Ramos (cell line): ENCODE data around the gene DNM3.

Source experiments
- in situ Hi-C: fragments of 300-500 bp; cut with MboI; formaldehyde crosslinking; loops from one replicate; pipeline ENCODE4 v1.14.3; 2022; ENCODE audit warnings: low sequenced_read_pairs; ENCODE audit not compliant: unreplicated experiment

DNM3 gene

DNA sequence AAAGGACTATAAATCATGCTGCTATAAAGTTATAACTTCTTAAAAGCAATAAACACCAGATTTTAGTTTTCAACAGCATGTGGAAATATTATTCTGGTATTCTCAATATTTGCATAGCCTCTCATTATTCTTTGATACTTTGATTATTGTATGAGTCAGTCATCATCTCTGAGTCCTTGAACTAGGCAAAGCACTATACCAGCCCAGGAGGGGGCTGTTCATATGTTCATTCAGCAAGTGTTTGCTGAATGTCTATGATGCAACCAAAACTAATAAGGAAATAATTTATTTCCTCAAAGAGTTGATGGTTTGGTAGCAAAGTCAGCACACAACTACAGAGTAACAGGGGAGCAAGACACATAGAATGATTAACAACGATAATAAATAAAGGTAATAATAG is 403.6 kb downstream of the DNM3 start:
- in situ Hi-C loops, result no loop called here

DNA sequence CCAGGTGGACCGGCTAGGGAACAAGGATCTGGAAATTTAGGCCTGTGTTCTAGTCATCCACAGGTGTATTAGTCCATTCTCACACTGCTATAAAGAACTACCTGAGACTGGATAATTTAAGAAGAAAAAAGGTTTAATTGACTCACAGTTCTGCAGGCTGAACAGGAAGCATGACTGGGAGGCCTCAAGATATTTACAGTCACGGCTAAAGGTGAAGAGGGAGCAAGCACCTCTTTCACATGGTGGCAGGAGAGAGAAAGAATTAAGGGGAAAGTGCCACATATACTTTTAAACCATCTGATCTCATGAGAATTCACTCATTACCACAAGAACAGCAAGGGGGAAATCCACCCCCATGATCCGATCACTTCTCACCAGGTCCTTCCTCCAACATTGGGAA is 404.5 kb downstream of the DNM3 start:
- in situ Hi-C loops, result no loop called here

DNA sequence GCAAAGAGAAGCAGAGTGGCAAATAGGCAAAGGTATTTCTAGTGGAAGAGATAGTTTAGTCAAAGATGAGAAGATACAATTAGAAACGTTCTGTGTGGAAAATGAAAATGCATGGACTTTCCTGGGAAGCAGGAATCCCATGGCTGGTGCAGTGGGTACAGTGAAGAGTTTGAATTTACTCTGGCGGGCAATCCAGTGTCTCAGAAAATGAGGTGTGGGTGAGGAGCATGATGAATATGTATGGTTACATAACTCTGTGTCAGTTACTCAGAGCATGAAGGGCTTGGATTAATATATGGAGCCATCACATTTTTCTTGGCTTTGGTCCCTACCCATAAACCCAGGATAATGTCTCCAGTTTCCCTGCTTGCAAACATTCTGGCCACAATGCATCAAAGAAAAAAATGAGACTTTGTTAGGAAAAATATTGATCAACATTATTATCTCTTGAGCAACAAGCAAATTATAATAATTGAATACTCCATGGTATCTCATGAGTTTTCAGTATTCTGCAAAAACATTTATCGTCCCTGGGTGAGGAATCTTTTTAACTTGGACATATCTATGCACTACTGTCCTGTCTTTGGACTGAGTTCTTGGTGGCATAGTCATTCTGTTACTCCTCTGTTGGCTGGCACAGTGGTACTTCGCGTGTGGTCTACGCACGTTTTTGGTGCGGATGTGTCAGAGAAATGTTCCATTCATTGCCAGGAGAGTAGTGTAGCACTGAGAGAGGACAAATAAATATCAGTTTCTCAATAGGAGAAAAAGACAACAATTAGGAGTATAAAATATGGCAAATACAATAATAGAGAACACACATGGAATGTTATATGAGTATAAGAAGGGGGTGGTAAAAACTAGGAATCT is 405.5 kb downstream of the DNM3 start:
- in situ Hi-C loops, result no loop called here

DNA sequence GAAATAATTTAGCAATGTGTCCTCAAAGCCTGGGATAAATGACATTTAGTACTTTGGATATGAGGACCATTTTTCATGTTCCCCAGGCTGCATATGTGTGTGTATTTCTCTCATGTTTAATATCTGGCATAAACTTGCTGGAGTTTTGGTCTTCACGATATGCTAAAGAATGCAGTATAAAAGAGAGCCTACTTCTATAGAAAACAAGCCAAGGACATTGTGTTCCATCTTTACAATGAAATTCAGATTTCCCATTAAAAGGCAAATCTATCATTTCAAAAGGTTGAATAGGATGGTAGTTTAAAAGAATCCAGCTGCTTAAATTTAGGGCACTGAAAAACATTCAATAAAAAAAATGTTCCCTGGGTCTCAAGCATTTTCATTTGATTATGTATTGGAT is 410.2 kb downstream of the DNM3 start:
- in situ Hi-C loops, result no loop called here

DNA sequence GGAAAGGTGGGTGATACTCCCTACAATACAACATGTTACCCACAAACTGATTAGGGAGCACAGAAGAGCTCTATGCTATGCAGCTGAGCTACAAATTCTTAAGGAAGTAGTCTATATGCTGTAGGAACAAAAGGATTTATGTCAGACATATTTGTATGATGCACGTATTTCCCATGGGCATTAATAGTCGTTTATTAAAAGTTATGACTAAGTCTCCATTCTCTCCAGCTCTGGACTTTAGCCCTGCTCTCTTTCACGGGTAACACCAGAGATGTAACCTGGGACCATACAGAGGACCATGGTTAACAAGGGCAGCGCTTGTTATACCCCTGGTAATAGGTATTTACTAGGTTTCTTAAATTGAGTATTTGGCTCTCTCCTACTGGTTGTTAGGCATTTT is 411.0 kb downstream of the DNM3 start:
- in situ Hi-C loops, result no loop called here

DNA sequence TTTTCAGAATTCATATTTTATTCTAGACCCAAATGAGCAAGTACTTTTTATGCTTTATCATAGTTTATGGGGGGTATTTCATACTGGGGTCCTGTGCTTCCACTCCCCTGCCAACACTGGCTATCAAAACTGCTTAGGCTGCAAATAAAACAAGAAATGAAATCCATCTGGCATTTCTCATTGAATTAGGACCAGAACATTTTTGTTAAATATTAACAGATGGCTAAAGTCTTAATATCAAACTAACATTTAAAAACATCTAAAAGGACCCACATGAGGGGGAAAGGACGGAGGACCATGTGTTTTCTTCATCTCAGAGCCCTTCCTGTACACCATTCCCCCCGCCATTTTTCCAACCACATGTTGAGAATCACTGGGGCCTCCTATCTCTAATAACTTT is 411.7 kb downstream of the DNM3 start:
- in situ Hi-C loops, result no loop called here

DNA sequence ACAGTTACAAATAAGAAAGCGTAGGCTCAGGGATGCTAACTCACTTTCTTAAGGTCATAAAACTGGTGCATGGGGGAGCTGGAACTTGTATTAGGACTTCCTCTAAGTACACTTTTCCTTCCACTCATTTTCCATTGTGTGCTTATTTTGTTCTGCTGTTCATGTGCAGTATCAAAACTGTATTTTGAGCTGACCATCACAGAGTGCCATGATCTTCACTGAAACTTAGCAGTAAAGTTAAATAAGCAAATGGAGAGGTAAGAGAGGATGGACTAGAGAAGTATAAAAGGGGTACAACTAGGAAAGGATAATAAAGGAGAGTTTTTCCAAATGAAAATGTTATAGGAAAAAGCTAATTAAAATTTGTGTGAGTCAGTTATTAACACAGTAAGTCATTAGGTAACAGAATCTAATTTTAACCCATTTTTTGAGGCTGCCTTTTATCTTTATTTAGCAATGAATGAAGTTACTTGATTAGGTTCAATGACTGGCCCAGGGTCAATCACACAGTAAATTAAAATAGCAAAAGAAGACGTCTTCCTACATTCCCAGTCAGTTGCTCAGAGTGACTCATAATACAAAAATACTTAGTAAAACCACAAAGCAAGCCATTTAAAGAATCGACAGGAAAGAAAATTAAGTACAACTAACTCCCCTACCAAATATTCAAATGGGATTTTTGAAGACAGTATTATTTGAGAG is 413.4 kb downstream of the DNM3 start:
- in situ Hi-C loops, result no loop called here

DNA sequence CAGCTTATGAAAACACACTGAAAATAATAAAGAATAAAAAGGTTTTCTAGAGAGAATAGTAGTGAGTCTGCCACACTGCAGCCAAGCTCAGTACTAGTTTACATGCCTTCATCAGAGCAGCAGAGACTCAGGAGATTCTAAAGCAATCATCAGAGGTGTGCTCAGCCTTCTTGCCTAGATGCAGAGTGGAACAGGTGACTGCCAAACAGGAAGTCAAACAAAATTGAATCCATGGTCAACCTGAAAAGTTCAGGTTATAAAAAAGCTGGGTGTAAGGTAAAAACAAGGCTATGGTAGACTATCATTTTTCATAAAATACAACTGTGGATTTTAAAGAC is 413.9 kb downstream of the DNM3 start:
- in situ Hi-C loops, result no loop called here

DNA sequence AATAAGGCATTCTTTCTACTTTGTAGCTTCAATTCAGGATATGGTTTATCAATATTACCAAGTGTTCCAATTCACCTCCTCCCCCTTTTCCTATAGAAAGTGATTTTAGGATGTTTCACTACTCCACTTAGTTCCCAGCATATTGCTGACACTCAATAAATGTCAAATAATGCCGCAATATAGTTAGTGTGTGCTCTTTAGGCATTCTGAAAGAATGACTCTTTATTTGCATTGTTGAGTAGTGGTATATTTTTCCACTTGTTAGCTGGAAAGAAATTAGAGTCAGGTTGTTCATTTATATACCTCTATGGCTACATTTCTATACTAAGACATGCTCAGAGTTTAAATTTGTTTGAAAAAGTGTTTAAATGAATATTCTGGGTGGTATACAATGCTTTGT is 424.6 kb downstream of the DNM3 start:
- in situ Hi-C loops, result no loop called here

DNA sequence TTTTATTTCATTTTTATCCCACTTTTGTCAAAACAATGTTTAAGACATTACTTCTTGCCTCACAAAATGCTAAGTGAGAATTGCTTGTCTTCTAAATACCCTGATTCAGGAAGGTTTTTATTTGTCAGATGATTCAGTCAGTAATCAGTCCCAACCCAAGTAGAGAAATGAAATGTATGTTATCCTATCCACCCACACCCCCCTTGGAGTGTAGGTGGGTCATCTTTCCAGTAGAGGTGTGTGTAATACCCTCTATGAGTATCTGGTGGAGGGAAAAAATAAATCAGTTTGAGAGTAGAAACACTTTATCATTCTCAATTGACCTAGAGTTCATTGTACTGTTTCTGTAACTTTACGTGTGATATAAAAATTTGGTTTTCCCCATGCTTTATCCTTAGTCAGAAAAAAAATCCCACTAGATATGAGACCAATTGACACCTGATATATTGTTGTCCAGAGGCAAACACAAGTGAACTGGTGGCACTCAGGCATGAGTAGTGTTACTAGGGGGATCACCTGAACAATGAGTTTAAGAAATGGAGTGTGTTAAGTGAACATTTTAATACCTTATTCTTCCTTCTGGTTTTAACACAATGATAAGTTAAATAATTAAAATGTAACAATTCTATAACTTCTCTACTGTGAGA is 425.4 kb downstream of the DNM3 start:
- in situ Hi-C loops, result no loop called here

DNA sequence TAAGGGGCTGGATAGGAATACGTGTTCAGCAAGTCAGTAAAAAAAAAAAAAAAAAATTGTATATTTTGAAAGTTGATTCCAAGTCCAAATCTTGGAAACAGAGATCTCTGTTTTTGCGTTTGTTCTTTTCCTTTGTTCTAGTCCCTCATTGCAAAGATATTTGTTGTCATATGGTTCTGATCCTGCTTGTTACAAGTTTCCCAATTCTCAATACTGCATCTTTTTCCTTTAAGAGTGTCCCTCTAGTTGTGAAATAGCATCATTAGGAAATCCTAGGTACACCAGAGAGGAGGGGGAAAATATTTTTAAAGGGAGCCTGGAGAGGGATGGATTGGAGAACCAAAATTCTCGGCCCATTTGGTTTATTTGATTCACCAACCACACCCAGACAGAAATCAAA is 426.9 kb downstream of the DNM3 start:
- in situ Hi-C loops, result no loop called here

DNA sequence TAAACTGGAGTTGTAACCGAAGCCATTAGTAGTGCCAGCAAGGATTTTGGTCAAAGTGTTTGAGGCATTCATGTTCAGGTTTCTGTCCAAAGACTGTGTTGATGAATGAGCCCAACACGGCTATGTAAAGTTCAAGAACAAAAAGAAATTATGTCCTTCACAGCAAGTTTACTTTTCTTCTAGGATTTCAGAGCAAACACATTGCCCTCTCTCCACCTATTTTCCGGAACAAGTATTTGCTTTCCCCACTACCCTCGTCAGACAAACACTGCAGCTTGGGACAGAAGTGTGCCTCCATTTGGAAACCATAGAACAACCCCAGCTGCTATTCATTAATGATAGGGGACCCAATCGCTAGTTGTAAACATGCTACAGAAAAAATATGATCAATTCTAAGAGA is 427.8 kb downstream of the DNM3 start:
- in situ Hi-C loops, result no loop called here

DNA sequence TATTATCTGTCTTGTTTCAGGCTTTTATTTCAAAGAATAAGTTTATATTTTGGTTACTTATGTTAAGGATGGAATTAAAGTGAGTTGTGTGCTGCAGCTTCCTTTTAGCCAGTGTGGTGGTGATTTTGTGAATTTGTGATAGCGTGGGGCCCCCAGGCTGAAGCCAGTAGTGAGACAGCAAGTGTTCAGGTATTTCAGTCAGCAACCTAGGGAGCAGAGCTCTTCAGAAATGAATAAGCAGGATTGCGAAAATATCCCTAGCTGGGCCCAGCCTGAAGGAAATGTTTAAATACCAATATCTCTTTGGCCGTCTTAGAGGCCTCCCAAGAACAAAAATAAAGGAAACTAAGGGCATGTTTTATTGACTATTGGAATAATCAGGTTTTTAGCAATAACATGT is 428.3 kb downstream of the DNM3 start:
- in situ Hi-C loops, result no loop called here

DNA sequence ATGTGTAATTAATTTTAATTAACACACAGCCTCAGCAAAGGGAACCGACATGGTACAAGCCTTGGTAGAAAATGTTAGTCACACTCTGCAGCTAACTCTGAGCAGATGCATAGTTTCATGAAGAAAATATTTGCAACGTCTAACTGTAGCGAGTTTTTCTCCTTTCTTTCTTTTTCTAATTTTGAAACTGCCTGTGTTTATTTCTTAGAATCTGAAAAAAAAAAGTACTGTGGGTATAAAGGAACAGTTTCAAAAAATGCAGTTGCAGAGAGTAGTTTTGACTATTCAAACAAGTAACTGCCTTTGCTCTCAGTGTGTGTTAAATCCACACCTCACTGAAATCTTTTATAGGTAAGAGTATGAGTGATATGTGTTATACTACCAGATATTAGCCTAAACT is 429.3 kb downstream of the DNM3 start:
- in situ Hi-C loops, result no loop called here

DNA sequence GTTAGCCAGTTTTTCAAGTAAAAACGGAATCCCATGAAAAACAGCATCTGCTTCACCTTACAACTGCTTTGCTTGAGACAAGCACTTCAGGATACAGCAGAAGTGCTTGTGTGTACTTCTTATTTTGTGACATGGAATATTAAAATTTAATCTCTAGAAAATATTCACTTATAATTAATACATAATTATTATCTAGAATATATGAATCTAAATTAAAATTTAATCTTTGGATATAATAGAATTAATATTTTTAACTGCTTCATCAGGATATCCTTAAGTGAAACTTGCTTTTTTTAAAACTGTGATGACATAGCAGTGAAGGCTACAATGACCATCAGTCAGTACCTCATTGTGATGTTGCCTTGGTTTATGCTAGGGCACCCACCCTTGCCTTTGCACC is 430.8 kb downstream of the DNM3 start:
- in situ Hi-C loops, result no loop called here

DNA sequence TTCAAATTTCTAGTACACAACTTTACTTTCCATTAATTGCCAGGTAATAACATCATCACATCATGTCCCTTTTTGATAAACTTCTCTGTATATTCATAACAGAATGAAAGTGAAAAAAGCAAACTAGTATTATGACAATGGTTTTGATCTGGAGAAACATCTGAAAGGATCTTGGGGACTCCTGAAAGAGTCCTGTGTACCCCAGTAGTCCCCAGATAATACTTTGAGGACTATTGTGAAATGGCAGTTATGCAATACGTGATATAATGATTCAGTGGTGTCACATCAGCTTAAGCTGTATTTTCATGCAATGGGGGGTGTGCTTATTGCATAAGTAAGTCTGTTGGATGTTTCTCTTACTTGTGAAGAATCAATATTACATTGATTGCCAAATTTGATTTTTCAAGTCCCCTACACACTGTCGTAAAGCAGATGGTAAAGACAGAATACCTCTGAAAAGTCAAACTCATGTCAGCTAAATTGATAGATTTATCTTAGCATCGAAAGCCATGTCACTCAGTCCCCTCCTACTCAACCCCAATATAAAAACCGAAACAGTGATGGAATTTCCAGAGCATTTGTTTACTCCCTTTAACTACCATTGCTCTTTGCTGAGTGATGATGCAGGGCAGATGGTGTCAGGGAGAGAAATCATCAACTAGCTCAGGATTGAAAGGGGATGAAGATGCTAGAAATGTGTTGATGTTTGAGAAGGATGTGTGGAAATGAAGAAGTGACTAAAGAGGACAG is 432.5 kb downstream of the DNM3 start:
- in situ Hi-C loops, result no loop called here

DNA sequence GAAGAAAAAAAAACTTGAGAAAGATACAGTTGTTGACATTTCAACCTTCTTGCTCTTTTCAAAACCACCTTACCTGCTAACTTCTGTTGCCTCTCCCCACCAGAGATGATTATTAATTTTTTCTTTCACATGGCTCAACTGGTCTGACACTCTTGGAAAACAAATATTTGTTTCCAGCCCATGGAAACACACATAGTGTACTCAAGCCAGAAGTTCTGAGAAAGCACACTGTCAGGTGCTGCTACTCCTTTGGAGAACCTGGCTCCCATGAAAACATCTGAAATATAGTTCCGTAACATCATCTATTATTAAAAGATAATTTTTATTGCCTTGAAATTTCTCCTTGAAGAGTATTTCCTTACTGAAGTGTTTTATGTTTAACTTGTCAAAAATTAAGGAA is 434.2 kb downstream of the DNM3 start:
- in situ Hi-C loops, result no loop called here

DNA sequence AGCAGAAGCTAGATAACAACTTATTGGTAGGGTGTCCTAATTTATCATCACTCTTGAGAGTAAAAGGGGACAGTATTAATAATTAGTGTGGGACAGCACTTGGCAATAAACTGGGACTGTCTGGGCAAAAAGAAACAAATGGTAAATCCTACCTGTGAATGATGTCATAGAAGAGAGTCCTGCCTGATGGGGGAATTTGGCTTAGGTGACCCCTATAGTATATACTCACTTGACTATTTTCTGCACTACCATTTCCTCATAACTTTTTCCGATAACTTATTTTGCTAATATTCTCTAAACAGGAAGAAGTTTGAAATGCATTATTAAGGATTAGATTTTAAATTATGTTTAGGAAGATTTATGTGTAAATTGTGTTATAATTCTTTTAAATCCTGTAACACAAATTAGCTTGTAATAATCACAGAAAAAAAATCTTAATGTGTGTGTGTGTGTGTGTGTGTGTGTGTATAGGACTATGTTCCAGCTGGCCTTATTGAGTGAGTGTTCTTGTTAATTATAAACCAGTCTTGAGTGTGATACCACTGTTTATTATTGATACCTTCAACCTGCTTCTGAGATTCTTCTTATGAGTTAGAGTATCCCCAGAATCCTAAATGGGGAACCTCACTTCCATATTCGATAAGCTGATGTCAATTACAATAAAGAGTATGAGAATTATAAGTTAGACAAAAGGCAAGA is 435.0 kb downstream of the DNM3 start:
- in situ Hi-C loops, result no loop called here

DNA sequence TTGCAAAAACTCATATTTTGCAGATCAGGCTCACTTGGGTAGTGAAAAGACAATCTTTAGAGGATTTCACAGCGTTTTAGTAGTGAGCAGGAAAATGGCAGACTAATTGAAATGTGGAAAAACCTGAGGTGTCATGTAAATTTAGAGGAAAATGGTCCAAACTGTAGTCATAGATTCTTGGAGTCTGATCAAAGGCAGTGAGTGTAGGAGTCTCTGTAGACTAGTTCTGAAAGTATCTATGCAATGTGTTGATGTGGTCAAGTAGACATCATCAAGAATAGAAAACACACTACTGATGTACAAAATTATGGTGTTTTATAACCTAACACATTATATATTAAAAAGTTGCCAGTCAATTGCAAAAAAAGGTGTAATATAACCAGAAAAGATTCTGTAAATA is 436.0 kb downstream of the DNM3 start:
- in situ Hi-C loops, result no loop called here

DNA sequence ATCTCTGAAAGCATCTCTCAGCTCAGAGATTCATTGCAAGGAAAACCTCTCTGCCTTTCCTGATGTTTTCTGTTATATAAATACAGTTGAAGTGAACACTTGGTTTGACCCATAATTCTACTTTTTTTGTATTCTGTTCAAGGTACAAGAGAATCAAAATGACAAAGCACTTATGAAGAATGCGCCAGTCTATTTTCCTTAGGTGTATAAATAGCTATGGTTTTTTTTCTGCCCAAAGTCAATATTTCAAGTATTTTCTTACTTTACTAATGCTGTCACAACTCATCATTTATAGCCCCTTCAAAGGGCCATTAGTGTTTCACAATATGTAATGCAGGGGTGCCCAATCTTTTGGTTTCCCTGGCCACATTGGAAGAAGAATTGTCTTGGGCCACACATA is 436.7 kb downstream of the DNM3 start:
- in situ Hi-C loops, result no loop called here
